Measurements from ENCODE around the gene CHCHD4. TPM values are rescaled to one million over a fixed set of nuclear protein-coding genes. Genes with fewer than 3 reads are reported as not detected.

The CHCHD4 gene
- total and polyA plus RNA-seq, 2 experiments from 2014 or later = 16.0 to 31.0 TPM

DNA sequence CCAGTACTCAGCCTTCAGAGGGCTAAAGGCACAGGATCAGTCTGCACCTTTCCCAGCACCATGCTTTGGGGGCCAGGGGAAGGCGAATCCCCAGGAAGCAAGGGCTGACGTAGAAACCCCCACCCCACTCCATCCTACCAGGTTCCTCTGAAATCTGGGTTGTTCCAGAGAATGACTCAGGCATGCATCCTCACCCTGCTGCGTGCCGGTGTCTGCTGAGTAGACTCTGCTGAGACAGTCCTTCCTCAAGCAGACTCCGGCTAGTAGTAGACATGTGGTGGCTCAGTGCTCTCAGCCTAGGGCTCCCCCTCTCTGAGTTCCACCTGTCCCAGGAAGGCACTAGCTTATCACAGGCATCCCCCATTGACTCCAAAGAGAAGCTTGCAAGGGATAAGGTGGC is 9.2 kb upstream of the CHCHD4 start:
- TF ChIP-seq, protein P1, sequence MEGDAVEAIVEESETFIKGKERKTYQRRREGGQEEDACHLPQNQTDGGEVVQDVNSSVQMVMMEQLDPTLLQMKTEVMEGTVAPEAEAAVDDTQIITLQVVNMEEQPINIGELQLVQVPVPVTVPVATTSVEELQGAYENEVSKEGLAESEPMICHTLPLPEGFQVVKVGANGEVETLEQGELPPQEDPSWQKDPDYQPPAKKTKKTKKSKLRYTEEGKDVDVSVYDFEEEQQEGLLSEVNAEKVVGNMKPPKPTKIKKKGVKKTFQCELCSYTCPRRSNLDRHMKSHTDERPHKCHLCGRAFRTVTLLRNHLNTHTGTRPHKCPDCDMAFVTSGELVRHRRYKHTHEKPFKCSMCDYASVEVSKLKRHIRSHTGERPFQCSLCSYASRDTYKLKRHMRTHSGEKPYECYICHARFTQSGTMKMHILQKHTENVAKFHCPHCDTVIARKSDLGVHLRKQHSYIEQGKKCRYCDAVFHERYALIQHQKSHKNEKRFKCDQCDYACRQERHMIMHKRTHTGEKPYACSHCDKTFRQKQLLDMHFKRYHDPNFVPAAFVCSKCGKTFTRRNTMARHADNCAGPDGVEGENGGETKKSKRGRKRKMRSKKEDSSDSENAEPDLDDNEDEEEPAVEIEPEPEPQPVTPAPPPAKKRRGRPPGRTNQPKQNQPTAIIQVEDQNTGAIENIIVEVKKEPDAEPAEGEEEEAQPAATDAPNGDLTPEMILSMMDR (IDR thresholded peaks at IDR 0.05; ENCODE audit: low read depth, low read length) = no peak
- Histone ChIP-seq H3K9me3 (ENCODE audit: low read depth) (no peaks in the 10 kb centered on the region), H3K27me3 (no peaks in the 10 kb centered on the region), H3K4me3 (no peak overlapping the region), H3K36me3 (peaks cover 38% of the 10 kb centered on the region), H3K27ac (no peak overlapping the region), H3K4me1 (ENCODE audit: low read depth) (peaks cover 15% of the 10 kb centered on the region)
- DNase-seq (ENCODE audit: low read depth in 1 of 2, low spot score in 1 of 2) = no peak

DNA sequence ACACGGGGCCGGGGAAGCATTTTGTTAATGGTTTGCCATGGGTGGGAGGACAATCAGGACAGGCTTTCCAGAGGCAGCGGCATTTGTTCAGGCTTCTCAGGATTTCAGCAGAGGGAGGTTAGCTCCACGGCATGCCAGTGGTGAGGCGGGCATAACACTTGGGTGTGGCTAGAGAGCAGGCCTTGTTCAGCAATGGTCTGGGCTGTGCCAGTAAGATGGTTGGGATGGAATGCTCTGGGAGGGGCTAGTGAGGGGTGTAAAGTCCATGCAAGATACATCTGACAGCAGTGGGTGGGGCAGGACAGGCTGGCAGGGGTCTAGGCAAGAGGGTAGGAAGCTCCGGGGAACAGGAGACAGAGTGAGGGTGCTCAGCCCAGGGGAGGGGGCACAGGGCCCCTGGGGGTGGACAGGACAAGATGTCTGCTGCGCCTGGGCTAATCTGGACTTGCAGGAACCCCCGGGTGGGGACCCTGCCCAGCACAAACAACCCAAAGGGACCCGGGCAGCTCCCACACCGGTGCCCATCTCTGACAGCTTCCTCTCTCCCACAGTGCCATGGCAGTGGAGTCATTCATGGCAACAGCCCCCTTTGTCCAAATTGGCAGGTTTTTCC is 8.6 kb upstream of the CHCHD4 start:
- peaks cover 39% of the 10 kb centered on the region for H3K36me3 ChIP-seq
- H3K27me3 ChIP-seq = no peaks in the 10 kb centered on the region

DNA sequence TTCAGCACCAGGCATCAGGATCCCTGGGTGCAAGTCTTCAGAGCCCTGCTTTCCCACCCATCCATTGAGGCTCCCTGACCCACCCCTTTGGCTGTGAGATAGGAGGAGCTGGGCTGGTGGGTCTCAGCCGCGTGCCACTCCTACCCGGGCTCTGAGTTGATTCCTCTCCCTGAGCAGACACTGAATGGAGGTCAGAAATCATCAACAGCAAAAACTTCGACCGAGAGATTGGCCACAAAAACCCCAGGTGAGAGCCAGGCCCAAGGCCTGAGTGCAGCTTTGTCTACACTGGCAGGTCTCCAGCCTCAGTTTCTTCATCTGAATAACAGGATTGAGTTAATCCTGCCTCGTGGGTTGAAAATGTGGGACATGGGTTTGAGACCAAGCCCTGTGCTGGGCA is 8.0 kb upstream of the CHCHD4 start:
- TF ChIP-seq, protein P1 (IDR thresholded peaks at IDR 0.05; ENCODE audit: low read depth, low read length) = no peak
- no peak for DNase-seq (ENCODE audit: low read depth in 1 of 2, low spot score in 1 of 2)
- no peaks in the 10 kb centered on the region for H3K9me3 ChIP-seq (ENCODE audit: low read depth)
- H3K36me3 ChIP-seq = peaks cover 39% of the 10 kb centered on the region
- no peaks in the 10 kb centered on the region for H3K27me3 ChIP-seq
- H3K4me3 ChIP-seq = no peak overlapping the region
- H3K4me1 ChIP-seq (ENCODE audit: low read depth) = peaks cover 10% of the 10 kb centered on the region
- no peak overlapping the region for H3K27ac ChIP-seq

More for the DNA sequence above, 8.6 kb upstream of the CHCHD4 start:
- Histone ChIP-seq H3K4me1 (ENCODE audit: low read depth) (peaks cover 10% of the 10 kb centered on the region), H3K4me3 (no peak overlapping the region), H3K27ac (no peak overlapping the region), H3K9me3 (ENCODE audit: low read depth) (no peaks in the 10 kb centered on the region)
- TF ChIP-seq, protein P1 (IDR thresholded peaks at IDR 0.05; ENCODE audit: low read depth, low read length) = no peak
- DNase-seq (ENCODE audit: low read depth in 1 of 2, low spot score in 1 of 2) = no peak

- TF ChIP-seq, protein P1 (IDR thresholded peaks at IDR 0.05; ENCODE audit: low read depth, low read length) = no peak
These were observed 7.5 kb upstream of the CHCHD4 start for GRCh38 chr3:14132120-14132519.

DNA sequence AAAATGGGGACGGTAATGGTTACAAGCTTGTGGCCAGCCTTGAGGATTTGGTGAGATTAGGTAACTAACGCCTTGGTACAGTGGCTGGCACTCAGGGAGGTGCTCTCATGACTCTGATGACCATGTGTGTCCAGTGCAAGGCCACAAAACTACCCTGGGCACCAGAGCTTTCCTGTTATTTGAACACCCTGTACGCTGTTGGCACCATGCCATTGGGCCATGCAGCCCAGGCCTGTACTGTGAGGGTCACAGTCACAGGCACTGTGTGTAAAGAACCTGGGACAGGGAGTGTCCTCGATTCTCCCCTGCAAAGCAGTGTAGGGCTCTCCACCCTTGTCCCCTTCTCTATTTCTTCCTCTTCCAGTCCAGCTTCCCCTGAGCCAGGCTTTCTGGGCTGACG is 6.5 kb upstream of the CHCHD4 start:
- DNase-seq (ENCODE audit: low read depth in 1 of 2, low spot score in 1 of 2) = no peak
- Histone ChIP-seq H3K4me1 (ENCODE audit: low read depth) (peaks cover 1% of the 10 kb centered on the region), H3K27ac (no peak overlapping the region), H3K27me3 (no peaks in the 10 kb centered on the region), H3K36me3 (peaks cover 39% of the 10 kb centered on the region), H3K9me3 (ENCODE audit: low read depth) (no peaks in the 10 kb centered on the region), H3K4me3 (no peak overlapping the region)
- TF ChIP-seq, protein P1 (IDR thresholded peaks at IDR 0.05; ENCODE audit: low read depth, low read length) = no peak

More at GRCh38 chr3:14132120-14132519, 7.5 kb upstream of the CHCHD4 start:
- Histone ChIP-seq H3K27me3 (no peaks in the 10 kb centered on the region), H3K36me3 (peaks cover 39% of the 10 kb centered on the region), H3K4me1 (ENCODE audit: low read depth) (peaks cover 5% of the 10 kb centered on the region), H3K27ac (no peak overlapping the region), H3K4me3 (no peak overlapping the region), H3K9me3 (ENCODE audit: low read depth) (no peaks in the 10 kb centered on the region)
- no peak for DNase-seq (ENCODE audit: low read depth in 1 of 2, low spot score in 1 of 2)

Measured in cardiac muscle cell (in vitro differentiated cells and primary cell).